OCI-LY3 (cell line): Measurements from ENCODE around the gene PGLYRP3.

Source experiments
- EZH2phosphoT487 ChIP-seq: fragments of 200-600 bp; shearing (Covaris generic); IDR thresholded peaks from 2 replicates; pipeline ENCODE4 v1.6.1; 2018; ENCODE audit warnings: antibody characterized with exemption, mixed run types, low read depth
- TF ChIP-seq, protein P1 (sequence below): fragments of 200-600, 300-600 bp; sonication (generic); IDR thresholded peaks from 2 replicates; pipeline ENCODE4 v1.5.1; 2014; ENCODE audit warnings: antibody characterized with exemption, low read length, low read depth

- TF ChIP-seq EZH2phosphoT487 = no peak
- TF ChIP-seq, protein P1, sequence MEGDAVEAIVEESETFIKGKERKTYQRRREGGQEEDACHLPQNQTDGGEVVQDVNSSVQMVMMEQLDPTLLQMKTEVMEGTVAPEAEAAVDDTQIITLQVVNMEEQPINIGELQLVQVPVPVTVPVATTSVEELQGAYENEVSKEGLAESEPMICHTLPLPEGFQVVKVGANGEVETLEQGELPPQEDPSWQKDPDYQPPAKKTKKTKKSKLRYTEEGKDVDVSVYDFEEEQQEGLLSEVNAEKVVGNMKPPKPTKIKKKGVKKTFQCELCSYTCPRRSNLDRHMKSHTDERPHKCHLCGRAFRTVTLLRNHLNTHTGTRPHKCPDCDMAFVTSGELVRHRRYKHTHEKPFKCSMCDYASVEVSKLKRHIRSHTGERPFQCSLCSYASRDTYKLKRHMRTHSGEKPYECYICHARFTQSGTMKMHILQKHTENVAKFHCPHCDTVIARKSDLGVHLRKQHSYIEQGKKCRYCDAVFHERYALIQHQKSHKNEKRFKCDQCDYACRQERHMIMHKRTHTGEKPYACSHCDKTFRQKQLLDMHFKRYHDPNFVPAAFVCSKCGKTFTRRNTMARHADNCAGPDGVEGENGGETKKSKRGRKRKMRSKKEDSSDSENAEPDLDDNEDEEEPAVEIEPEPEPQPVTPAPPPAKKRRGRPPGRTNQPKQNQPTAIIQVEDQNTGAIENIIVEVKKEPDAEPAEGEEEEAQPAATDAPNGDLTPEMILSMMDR = peak; percentile 88
These were observed 24.0 kb downstream of the PGLYRP3 start for GRCh38 chr1:153288634-153289275.
